Keratinocyte (primary cell): ENCODE results near the gene DPF3.

Source experiments
- CTCF ChIP-seq, 3 experiments: IDR thresholded peaks in 1 of 3; conservative IDR thresholded peaks in 1 of 3; optimal IDR thresholded peaks in 1 of 3; 2 replicates in 2 of 3; 3 replicates in 1 of 3; pipeline versions ENCODE3 to v1.5.1; 2011; ENCODE audit warnings: low read length in 3 of 3, mild to moderate bottlenecking in 3 of 3, moderate library complexity in 2 of 3, control low read depth in 1 of 3, inconsistent platforms in 1 of 3; ENCODE audit not compliant: insufficient read depth in 2 of 3; ENCODE audit errors: extremely low read depth in 1 of 3
- EZH2 ChIP-seq: IDR thresholded peaks from one replicate; pipeline ENCODE4 v1.6.1; 2012; ENCODE audit warnings: inconsistent platforms, mild to moderate bottlenecking, low read length, moderate library complexity

- no peak for TF ChIP-seq CTCF (optimal IDR thresholded peaks at IDR 0.05 in 1 of 3, IDR thresholded peaks at IDR 0.05 in 1 of 3, conservative IDR thresholded peaks at IDR 0.05 in 1 of 3; ENCODE audit: extremely low read depth in 1 of 3, insufficient read depth in 2 of 3, low read length in 3 of 3)
- no peak for TF ChIP-seq EZH2
These were observed 62.9 kb downstream of the DPF3 start for GRCh38 chr14:72830786-72831594.
